ENCODE measurements around the gene PRKCQ. TPM values are rescaled to one million over a fixed set of nuclear protein-coding genes. Genes with fewer than 3 reads are reported as not detected.

PRKCQ gene
- total RNA-seq, 2 donors from 2014 or later, result 0.43 TPM; not detected in 1

DNA sequence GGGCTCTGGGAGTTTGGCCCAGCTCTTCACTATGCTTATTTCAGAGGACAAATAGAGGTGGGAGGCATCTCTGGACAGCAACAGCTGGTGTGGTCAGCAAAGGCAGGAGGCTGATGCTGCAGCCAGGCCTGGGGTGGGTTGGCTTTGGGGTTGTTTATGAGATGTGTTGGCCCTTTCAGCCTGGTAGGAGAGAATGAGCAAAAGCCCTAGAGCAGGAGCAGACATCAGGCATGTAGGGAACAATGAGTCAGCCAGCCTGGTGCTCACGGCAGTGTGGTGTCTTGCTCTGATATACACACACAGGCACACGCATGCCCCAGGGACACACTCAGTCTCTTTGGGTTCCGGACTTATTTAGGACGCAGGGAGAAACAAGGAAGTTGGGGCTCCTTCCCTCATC is 157.1 kb downstream of the PRKCQ start:
- TF ChIP-seq, protein P1, sequence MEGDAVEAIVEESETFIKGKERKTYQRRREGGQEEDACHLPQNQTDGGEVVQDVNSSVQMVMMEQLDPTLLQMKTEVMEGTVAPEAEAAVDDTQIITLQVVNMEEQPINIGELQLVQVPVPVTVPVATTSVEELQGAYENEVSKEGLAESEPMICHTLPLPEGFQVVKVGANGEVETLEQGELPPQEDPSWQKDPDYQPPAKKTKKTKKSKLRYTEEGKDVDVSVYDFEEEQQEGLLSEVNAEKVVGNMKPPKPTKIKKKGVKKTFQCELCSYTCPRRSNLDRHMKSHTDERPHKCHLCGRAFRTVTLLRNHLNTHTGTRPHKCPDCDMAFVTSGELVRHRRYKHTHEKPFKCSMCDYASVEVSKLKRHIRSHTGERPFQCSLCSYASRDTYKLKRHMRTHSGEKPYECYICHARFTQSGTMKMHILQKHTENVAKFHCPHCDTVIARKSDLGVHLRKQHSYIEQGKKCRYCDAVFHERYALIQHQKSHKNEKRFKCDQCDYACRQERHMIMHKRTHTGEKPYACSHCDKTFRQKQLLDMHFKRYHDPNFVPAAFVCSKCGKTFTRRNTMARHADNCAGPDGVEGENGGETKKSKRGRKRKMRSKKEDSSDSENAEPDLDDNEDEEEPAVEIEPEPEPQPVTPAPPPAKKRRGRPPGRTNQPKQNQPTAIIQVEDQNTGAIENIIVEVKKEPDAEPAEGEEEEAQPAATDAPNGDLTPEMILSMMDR (IDR thresholded peaks at IDR 0.05), result no peak
- Histone ChIP-seq H3K4me3 (no peak overlapping the region), H3K9me3 (no peaks in the 10 kb centered on the region), H3K36me3 (no peaks in the 10 kb centered on the region), H3K27me3 (no peaks in the 10 kb centered on the region), H3K27ac (no peak overlapping the region), H3K4me1 (no peaks in the 10 kb centered on the region)
- no peak for DNase-seq (ENCODE audit: low spot score)

DNA sequence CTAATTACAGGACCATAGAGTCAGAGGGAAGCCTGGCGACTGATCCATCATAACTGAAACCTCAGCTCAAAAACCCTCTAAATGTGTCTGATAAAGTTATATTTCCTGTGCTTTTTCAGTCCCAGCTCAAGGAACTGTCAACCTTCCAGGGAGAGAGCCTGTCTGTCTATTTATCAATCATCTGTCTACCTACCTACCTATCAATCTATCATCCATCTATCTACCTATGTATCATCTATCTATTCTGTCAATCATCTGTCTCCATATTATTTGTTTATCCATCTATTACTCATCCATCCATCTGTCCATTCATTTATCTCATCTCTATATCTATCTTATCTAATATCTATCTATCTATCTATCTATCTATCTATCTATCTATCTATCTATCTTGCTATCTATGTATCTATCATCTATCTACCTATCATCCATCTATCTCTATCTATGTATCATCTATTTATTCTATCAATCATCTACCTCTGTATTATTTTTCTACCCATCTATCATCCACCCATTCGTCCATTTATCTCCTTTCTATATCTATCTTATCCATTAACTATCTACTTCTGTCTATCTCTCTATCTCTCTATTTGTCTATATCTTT is 161.4 kb downstream of the PRKCQ start:
- no peak overlapping the region for H3K4me3 ChIP-seq
- TF ChIP-seq, protein P1 (IDR thresholded peaks at IDR 0.05), result no peak
- H3K36me3 ChIP-seq, result no peaks in the 10 kb centered on the region
- no peaks in the 10 kb centered on the region for H3K9me3 ChIP-seq
- no peak overlapping the region for H3K27ac ChIP-seq
- DNase-seq (ENCODE audit: low spot score), result no peak
- H3K4me1 ChIP-seq, result no peaks in the 10 kb centered on the region
- H3K27me3 ChIP-seq, result no peaks in the 10 kb centered on the region

DNA sequence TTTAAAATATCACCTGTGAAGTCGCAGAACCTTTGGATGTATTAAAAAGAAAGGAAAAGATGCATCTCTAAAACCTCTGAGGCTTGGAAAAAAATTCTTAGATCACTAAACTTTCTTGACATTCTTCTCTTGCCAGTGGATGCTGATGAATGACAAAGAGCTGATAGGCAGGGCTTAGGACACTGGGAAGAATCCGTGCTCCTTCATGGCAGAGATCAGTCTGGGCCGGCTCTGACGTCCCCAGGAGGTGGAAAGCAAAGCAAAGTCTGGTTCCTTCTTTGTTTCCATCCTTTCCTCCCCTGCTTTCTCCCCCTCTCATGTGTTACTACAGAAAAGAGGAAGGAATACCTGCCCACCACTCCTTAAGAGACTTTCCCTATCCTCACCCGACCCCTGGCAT is 161.9 kb downstream of the PRKCQ start:
- Histone ChIP-seq H3K27ac (no peak overlapping the region), H3K9me3 (no peaks in the 10 kb centered on the region), H3K4me1 (no peaks in the 10 kb centered on the region), H3K36me3 (no peaks in the 10 kb centered on the region), H3K27me3 (no peaks in the 10 kb centered on the region), H3K4me3 (no peak overlapping the region)
- TF ChIP-seq, protein P1 (IDR thresholded peaks at IDR 0.05), result no peak
- no peak for DNase-seq (ENCODE audit: low spot score)

DNA sequence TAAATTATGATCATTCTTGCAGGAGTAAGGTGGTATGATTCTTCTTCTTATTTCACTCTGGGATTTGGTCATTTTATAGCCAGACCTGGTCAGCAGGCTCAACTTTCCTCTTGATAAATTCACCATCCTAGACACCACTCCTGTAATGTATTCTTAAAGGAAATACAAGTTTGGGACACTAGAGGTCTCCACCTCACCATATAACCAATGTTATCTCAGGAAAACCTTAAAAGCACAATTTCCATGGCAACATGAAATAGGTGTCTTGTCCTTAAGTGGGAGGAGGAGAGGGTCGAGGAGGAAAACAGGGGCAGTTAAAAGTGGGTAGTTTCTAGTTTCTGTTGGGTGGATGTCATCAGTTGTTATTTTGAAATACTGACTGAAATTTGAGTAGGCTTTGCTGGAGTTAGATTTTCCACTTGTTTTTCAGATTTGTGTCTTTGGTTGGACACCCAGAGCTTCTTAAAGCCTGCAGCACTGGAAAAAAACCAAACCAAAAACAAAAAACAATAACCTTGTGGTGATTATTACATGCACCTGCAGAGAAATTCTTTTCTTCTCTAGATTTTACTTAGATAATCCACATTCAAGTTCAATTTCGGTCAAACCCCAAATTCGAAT is 163.1 kb downstream of the PRKCQ start:
- no peak overlapping the region for H3K4me3 ChIP-seq
- H3K9me3 ChIP-seq, result no peaks in the 10 kb centered on the region
- no peaks in the 10 kb centered on the region for H3K36me3 ChIP-seq
- H3K27ac ChIP-seq, result no peak overlapping the region
- TF ChIP-seq, protein P1 (IDR thresholded peaks at IDR 0.05), result peak; percentile 61 to 65
- H3K27me3 ChIP-seq, result no peaks in the 10 kb centered on the region
- DNase-seq (ENCODE audit: low spot score), result no peak
- H3K4me1 ChIP-seq, result no peaks in the 10 kb centered on the region

DNA sequence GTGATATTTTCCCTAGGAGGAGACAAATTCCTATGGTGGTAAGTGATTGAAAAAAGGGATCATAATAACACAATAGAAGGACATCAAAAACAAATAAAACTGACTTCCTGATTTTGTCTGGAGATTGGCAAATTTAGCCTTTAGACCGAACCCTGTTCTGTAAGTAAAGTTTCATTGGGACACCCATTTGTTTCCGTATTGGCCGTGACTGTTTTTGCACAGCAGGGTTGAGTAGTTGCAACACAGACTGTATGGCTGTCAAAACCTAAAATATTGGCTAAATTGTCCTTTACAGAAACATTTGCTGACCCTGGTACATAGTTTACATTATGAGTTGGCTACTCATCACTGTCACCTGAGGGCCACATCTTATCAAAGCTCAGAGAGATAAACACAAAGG is 168.6 kb downstream of the PRKCQ start:
- TF ChIP-seq, protein P1 (IDR thresholded peaks at IDR 0.05), result no peak
- no peak overlapping the region for H3K4me3 ChIP-seq
- H3K4me1 ChIP-seq, result peaks cover 0 to 6% of the 10 kb centered on the region in 2 donors
- no peaks in the 10 kb centered on the region for H3K9me3 ChIP-seq
- no peak overlapping the region for H3K27ac ChIP-seq
- H3K36me3 ChIP-seq, result no peaks in the 10 kb centered on the region
- H3K27me3 ChIP-seq, result no peaks in the 10 kb centered on the region
- DNase-seq (ENCODE audit: low spot score), result no peak

DNA sequence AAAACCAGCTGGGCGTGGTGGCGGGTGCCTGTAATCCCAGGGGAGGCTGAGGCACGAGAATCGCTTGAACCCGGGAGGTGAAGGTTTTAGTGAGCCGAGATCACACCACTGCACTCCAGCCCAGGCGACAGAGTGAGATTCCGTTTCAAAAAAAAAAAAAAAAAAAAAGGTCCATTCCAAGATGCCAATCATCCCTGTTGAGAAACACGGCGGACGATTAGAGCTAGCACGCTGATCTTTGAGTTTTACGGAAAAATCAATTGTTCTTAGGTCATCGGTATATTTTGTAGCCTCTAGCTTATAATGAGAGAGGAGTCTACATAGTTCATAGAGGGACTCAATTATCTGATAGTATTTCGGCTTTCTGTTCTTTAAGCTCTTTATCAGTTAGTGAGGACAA is 169.2 kb downstream of the PRKCQ start:
- TF ChIP-seq, protein P1 (IDR thresholded peaks at IDR 0.05), result no peak
- H3K27me3 ChIP-seq, result no peaks in the 10 kb centered on the region
- peak overlapping the region; percentile 57 to 67 for H3K27ac ChIP-seq
- no peaks in the 10 kb centered on the region for H3K36me3 ChIP-seq
- H3K9me3 ChIP-seq, result no peaks in the 10 kb centered on the region
- DNase-seq (ENCODE audit: low spot score), result no peak
- no peak overlapping the region for H3K4me3 ChIP-seq
- H3K4me1 ChIP-seq, result peaks cover 0 to 6% of the 10 kb centered on the region in 2 donors

Data from right atrium auricular region (tissue), 2 donors.